Breast epithelium (tissue), 4 donors: ENCODE results near the gene RPL28. TPM values are rescaled to one million over a fixed set of nuclear protein-coding genes. Genes with fewer than 3 reads are reported as not detected.

Experiments used
- DNase-seq, 2 donors: peaks; one replicate each; pipeline ENCODE4 v3.0.0-alpha.2; 2019; ENCODE audit warnings: low spot score in 2 of 2
- H3K27ac ChIP-seq, 2 donors: fragments of 200-600 bp; sonication (generic) in 1 of 2; one replicate each; pipeline ENCODE4 v1.5.1; 2016 to 2019; ENCODE audit warnings: mild to moderate bottlenecking in 1 of 2
- H3K27me3 ChIP-seq, 2 donors: fragments of 200-600 bp; sonication (generic) in 1 of 2; one replicate each; pipeline versions ENCODE4 v1.5.1 to v1.6.0; 2017 to 2019; ENCODE audit warnings: control low read depth in 1 of 2, mild to moderate bottlenecking in 1 of 2
- H3K36me3 ChIP-seq: fragments of 200-600 bp; one replicate; pipeline ENCODE4 v1.5.1; 2019
- H3K4me1 ChIP-seq, 2 donors: fragments of 200-600 bp; sonication (generic); one replicate each; pipeline ENCODE4 v1.5.1; 2016 to 2019; ENCODE audit warnings: control low read depth in 1 of 2
- H3K4me3 ChIP-seq, 3 donors: fragments of 200-600 bp; sonication (generic); 1 replicate in 2 of 3; 2 replicates in 1 of 3; pipeline ENCODE4 v1.5.1; 2016 to 2019; ENCODE audit warnings: mild to moderate bottlenecking in 3 of 3, moderate library complexity in 2 of 3
- H3K9me3 ChIP-seq, 2 donors: fragments of 200-600 bp; sonication (generic) in 1 of 2; one replicate each; pipeline ENCODE4 v1.5.1; 2016 to 2019; ENCODE audit warnings: control low read depth in 1 of 2
- CTCF ChIP-seq, 3 donors: fragments of 450-650 bp; IDR thresholded peaks; one replicate each; pipeline ENCODE4 v1.5.1; 2016 to 2017; ENCODE audit warnings: antibody characterized with exemption in 3 of 3, mild to moderate bottlenecking in 3 of 3, moderate library complexity in 3 of 3
- POLR2A ChIP-seq: fragments of 450-650 bp; IDR thresholded peaks from one replicate; pipeline ENCODE4 v1.6.1; 2016; ENCODE audit warnings: antibody characterized with exemption, mild to moderate bottlenecking, moderate library complexity
- POLR2AphosphoS5 ChIP-seq, 3 donors: sonication (generic); formaldehyde crosslinking; IDR thresholded peaks; one replicate each; pipeline ENCODE4 v1.6.1; 2017; ENCODE audit warnings: antibody characterized with exemption in 3 of 3
- intact Hi-C: fragments of 100-400 bp; cut with DNase I; formaldehyde crosslinking; loops from one replicate; pipeline ENCODE4 v1.15.1; 2023; ENCODE audit warnings: low total_unique reads
- total RNA-seq, 3 donors: library from RNA; depleted of rRNA; stranded (reverse); fragments of >200 nt; gene quantifications; one replicate each; pipeline ENCODE4 v1.1.0, GENCODE V29; 2016

Gene RPL28
- total RNA-seq, 3 donors from 2014 or later: 462 to 673 (median 471) TPM

DNA sequence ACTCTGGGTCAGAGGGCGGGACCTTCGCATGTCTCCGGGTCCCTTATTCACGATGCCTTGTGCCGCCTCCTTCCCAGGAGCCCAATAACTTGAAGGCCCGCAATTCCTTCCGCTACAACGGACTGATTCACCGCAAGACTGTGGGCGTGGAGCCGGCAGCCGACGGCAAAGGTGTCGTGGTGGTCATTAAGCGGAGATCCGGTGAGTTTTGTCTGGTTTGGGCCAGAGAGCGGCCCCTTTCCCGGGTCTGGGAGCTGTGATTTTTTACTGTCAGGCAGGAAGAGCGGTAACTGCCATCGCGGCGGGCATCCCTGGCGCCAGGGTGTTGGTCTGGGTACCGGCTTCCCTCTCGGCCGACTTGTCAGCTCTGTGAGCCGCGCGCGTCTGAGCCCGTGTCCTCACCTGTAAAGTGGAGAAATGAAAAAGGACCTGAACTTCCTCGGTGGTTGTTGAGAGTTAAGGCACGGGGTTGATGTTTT, 800 bp downstream of the RPL28 start:
- intact Hi-C loops: no loop called here
- Histone ChIP-seq H3K9me3 (no peaks in the 10 kb centered on the region), H3K4me1 (peaks cover 18 to 25% of the 10 kb centered on the region in 2 donors), H3K27ac (peak overlapping the region; percentile 91 to 96), H3K4me3 (peak overlapping the region; percentile 77 to 89 (median 85)), H3K27me3 (no peaks in the 10 kb centered on the region), H3K36me3 (no peaks in the 10 kb centered on the region)
- TF ChIP-seq CTCF (IDR thresholded peaks at IDR 0.05): no peak
- TF ChIP-seq POLR2A: no peak
- TF ChIP-seq POLR2AphosphoS5 (IDR thresholded peaks at IDR 0.05): no peak
- no peak for DNase-seq

- peak overlapping the region; percentile 32 to 91 for H3K27ac ChIP-seq
- peaks cover 18 to 25% of the 10 kb centered on the region in 2 donors for H3K4me1 ChIP-seq
- no peaks in the 10 kb centered on the region for H3K36me3 ChIP-seq
- peak overlapping the region; percentile 77 to 89 (median 85) for H3K4me3 ChIP-seq
- TF ChIP-seq POLR2AphosphoS5 (IDR thresholded peaks at IDR 0.05): no peak
- TF ChIP-seq POLR2A: no peak
- TF ChIP-seq CTCF (IDR thresholded peaks at IDR 0.05): no peak
- intact Hi-C loops: no loop called here
- DNase-seq: no peak
- H3K9me3 ChIP-seq: no peaks in the 10 kb centered on the region
- no peaks in the 10 kb centered on the region for H3K27me3 ChIP-seq
These were observed 2.2 kb downstream of the RPL28 start for GRCh38 chr19:55387736-55388497.

DNA sequence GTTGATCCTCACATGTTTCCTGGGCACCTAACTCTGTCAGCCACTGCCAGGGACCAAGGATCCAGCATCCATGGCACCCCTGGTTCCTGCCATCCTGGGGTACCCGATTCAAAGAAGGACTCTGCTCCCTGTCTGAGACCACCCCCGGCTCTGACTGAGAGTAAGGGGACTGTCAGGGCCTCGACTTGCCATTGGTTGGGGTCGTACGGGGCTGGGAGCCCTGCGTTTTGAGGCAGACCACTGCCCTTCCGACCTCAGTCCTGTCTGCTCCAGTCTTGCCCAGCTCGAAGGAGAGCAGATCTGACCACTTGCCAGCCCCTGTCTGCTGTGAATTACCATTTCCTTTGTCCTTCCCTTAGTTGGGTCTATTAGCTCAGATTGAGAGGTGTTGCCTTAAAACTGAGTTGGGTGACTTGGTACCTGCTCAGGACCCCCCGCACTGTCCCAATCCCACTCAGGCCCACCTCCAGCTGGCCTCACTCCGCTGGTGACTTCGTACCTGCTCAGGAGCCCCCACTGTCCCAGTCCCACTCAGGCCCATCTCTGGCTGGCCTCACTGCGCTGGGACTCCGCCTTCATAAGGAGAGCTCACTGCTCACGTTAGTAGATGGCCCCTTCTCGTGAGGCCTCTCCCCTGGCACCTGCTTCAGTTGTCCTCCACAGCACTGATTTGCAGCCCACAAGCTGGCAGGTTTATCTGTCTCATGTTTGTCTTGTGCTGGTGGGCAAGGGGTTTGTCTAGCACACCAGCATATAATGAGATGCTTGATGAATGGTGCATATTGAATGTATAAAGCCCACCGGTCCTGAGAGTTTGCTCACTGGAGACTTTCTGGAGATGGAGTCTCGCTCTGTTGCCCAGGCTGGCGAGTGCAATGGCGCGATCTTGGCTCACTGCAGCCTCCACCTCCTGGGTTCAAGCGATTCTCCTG, 3.9 kb downstream of the RPL28 start:
- Histone ChIP-seq H3K36me3 (no peaks in the 10 kb centered on the region), H3K4me1 (peaks cover 15 to 21% of the 10 kb centered on the region in 2 donors), H3K9me3 (no peaks in the 10 kb centered on the region), H3K27me3 (no peaks in the 10 kb centered on the region), H3K27ac (peak overlapping the region in 1 of 2 donors; percentile 35), H3K4me3 (peak overlapping the region in 1 of 3 donors; percentile 7)
- intact Hi-C loops: no loop called here
- DNase-seq: no peak
- TF ChIP-seq POLR2A (no peak), CTCF (IDR thresholded peaks at IDR 0.05) (no peak), POLR2AphosphoS5 (IDR thresholded peaks at IDR 0.05) (no peak)

- H3K27ac ChIP-seq: peak overlapping the region in 1 of 2 donors; percentile 35
- TF ChIP-seq CTCF (IDR thresholded peaks at IDR 0.05): no peak
- TF ChIP-seq POLR2AphosphoS5 (IDR thresholded peaks at IDR 0.05): no peak
- no peak for TF ChIP-seq POLR2A
- intact Hi-C loops: no loop called here
- no peaks in the 10 kb centered on the region for H3K36me3 ChIP-seq
- DNase-seq: no peak
- peaks cover 13 to 21% of the 10 kb centered on the region in 2 donors for H3K4me1 ChIP-seq
- H3K27me3 ChIP-seq: no peaks in the 10 kb centered on the region
- H3K9me3 ChIP-seq: no peaks in the 10 kb centered on the region
- H3K4me3 ChIP-seq: no peak overlapping the region
These were observed 4.7 kb downstream of the RPL28 start for GRCh38 chr19:55390461-55390880.
